ENCODE measurements around the gene ATP11B.

Gene ATP11B

GRCh38 chr3:182792901-182793662, at the start of gene ATP11B:
ATP11B (plus strand) TSS chr3:182793504; CDS start chr3:182793760, 256 bp downstream.
- peak; percentile 69 to 76 for DNase-seq

- no peak for DNase-seq
Observed at GRCh38 chr3:182746959-182747358, 46.3 kb upstream of the ATP11B start.

- no peak for DNase-seq
Observed at GRCh38 chr3:182755308-182755707, 38.0 kb upstream of the ATP11B start.

- DNase-seq, result no peak
Observed at GRCh38 chr3:182755712-182756111, 37.6 kb upstream of the ATP11B start.

GRCh38 chr3:182760576-182761164, 32.6 kb upstream of the ATP11B start:
- DNase-seq, result no peak

- no peak for DNase-seq
Observed at GRCh38 chr3:182763896-182764295, 29.4 kb upstream of the ATP11B start.

GRCh38 chr3:182765287-182765686, 28.0 kb upstream of the ATP11B start:
- DNase-seq, result no peak

GRCh38 chr3:182766099-182766498, 27.2 kb upstream of the ATP11B start:
- no peak for DNase-seq

- DNase-seq, result no peak
Observed at GRCh38 chr3:182768413-182768812, 24.9 kb upstream of the ATP11B start.

- no peak for DNase-seq
Observed at GRCh38 chr3:182769673-182770072, 23.6 kb upstream of the ATP11B start.

GRCh38 chr3:182782149-182782548, 11.2 kb upstream of the ATP11B start:
- no peak for DNase-seq

- no peak for DNase-seq
Observed at GRCh38 chr3:182783106-182783505, 10.2 kb upstream of the ATP11B start.

- no peak for DNase-seq
Observed at GRCh38 chr3:182784542-182784941, 8.8 kb upstream of the ATP11B start.

- DNase-seq, result no peak
Observed at GRCh38 chr3:182785142-182785541, 8.2 kb upstream of the ATP11B start.

GRCh38 chr3:182785756-182786155, 7.5 kb upstream of the ATP11B start:
- no peak for DNase-seq

- no peak for DNase-seq
Observed at GRCh38 chr3:182786564-182787196, 6.6 kb upstream of the ATP11B start.

- DNase-seq, result no peak
Observed at GRCh38 chr3:182787302-182788036, 5.8 kb upstream of the ATP11B start.

GRCh38 chr3:182789371-182789770, 3.9 kb upstream of the ATP11B start:
- DNase-seq, result peak; percentile 22 to 47

- DNase-seq, result no peak
Observed at GRCh38 chr3:182790612-182791011, 2.7 kb upstream of the ATP11B start.

- DNase-seq, result peak; percentile 31 to 38
Observed at GRCh38 chr3:182793663-182794454, 555 bp downstream of the ATP11B start.

GRCh38 chr3:182794455-182795388, 1.4 kb downstream of the ATP11B start:
- DNase-seq, result no peak

Data from Kasumi-1 (cell line).